ENCODE results near the gene LCE3B.

The LCE3B gene

GRCh38 chr1:152654110-152654509 lies 40.5 kb downstream of the LCE3B start:
- Histone ChIP-seq H3K4me1 (ENCODE audit: control insufficient read depth in 2 of 2, insufficient read depth in 2 of 2, low read length in 2 of 2) (no peaks in the 10 kb centered on the region), H3K9me3 (ENCODE audit: control insufficient read depth in 2 of 2, low read length in 2 of 2) (no peaks in the 10 kb centered on the region), H3K4me3 (ENCODE audit: low read length in 2 of 2) (no peak overlapping the region), H3K36me3 (ENCODE audit: control insufficient read depth in 2 of 2, insufficient read depth in 2 of 2, low read length in 2 of 2) (no peaks in the 10 kb centered on the region), H3K9ac (ENCODE audit: low read depth in 1 of 2, low read length in 2 of 2) (no peak overlapping the region), H3K27ac (ENCODE audit: low read depth in 2 of 2, low read length in 2 of 2) (no peak overlapping the region), H3K27me3 (ENCODE audit: control insufficient read depth in 2 of 2, insufficient read depth in 2 of 2, low read length in 2 of 2) (no peaks in the 10 kb centered on the region)

GRCh38 chr1:152656459-152656858 lies 42.8 kb downstream of the LCE3B start:
- Histone ChIP-seq H3K9me3 (ENCODE audit: control insufficient read depth in 2 of 2, low read length in 2 of 2) (no peaks in the 10 kb centered on the region), H3K9ac (ENCODE audit: low read depth in 1 of 2, low read length in 2 of 2) (no peak overlapping the region), H3K4me3 (ENCODE audit: low read length in 2 of 2) (no peak overlapping the region), H3K27ac (ENCODE audit: low read depth in 2 of 2, low read length in 2 of 2) (no peak overlapping the region), H3K36me3 (ENCODE audit: control insufficient read depth in 2 of 2, insufficient read depth in 2 of 2, low read length in 2 of 2) (no peaks in the 10 kb centered on the region), H3K27me3 (ENCODE audit: control insufficient read depth in 2 of 2, insufficient read depth in 2 of 2, low read length in 2 of 2) (no peaks in the 10 kb centered on the region), H3K4me1 (ENCODE audit: control insufficient read depth in 2 of 2, insufficient read depth in 2 of 2, low read length in 2 of 2) (no peaks in the 10 kb centered on the region)

- Histone ChIP-seq H3K4me1 (ENCODE audit: control insufficient read depth in 2 of 2, insufficient read depth in 2 of 2, low read length in 2 of 2) (no peaks in the 10 kb centered on the region), H3K9me3 (ENCODE audit: control insufficient read depth in 2 of 2, low read length in 2 of 2) (no peaks in the 10 kb centered on the region)
These were observed 44.1 kb downstream of the LCE3B start for GRCh38 chr1:152657677-152658076.

DNA sequence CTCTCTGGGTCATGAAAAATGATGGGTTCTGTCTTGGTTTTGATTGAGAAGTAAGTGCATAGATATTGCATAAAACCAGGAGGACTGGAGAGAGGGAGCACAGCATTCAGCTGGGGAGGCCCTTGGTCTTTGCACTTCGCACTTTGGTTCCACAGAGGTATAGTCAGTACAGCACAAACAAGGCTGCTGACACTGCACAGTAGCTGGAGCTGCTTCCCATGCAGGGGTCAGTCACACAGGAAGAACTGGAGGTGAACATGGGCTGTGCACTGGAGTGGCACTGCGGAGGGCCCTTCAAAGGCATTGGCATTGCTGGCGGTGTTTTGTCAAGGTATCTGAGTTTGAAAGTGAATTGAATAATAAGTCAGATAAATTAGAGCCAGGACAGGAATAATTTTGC lies 45.0 kb downstream of the LCE3B start:
- Histone ChIP-seq H3K36me3 (ENCODE audit: control insufficient read depth in 2 of 2, insufficient read depth in 2 of 2, low read length in 2 of 2) (no peaks in the 10 kb centered on the region), H3K9me3 (ENCODE audit: control insufficient read depth in 2 of 2, low read length in 2 of 2) (no peaks in the 10 kb centered on the region), H3K27ac (ENCODE audit: low read depth in 2 of 2, low read length in 2 of 2) (no peak overlapping the region), H3K4me1 (ENCODE audit: control insufficient read depth in 2 of 2, insufficient read depth in 2 of 2, low read length in 2 of 2) (no peaks in the 10 kb centered on the region), H3K4me3 (ENCODE audit: low read length in 2 of 2) (no peak overlapping the region), H3K9ac (ENCODE audit: low read depth in 1 of 2, low read length in 2 of 2) (no peak overlapping the region), H3K27me3 (ENCODE audit: control insufficient read depth in 2 of 2, insufficient read depth in 2 of 2, low read length in 2 of 2) (peaks cover 0 to 3% of the 10 kb centered on the region in 2 donors)

More at GRCh38 chr1:152657677-152658076, 44.1 kb downstream of the LCE3B start:
- H3K4me3 ChIP-seq (ENCODE audit: low read length in 2 of 2) = no peak overlapping the region
- H3K27me3 ChIP-seq (ENCODE audit: control insufficient read depth in 2 of 2, insufficient read depth in 2 of 2, low read length in 2 of 2) = peaks cover 0 to under 1% of the 10 kb centered on the region in 2 donors
- no peak overlapping the region for H3K27ac ChIP-seq (ENCODE audit: low read depth in 2 of 2, low read length in 2 of 2)
- no peak overlapping the region for H3K9ac ChIP-seq (ENCODE audit: low read depth in 1 of 2, low read length in 2 of 2)
- no peaks in the 10 kb centered on the region for H3K36me3 ChIP-seq (ENCODE audit: control insufficient read depth in 2 of 2, insufficient read depth in 2 of 2, low read length in 2 of 2)

DNA sequence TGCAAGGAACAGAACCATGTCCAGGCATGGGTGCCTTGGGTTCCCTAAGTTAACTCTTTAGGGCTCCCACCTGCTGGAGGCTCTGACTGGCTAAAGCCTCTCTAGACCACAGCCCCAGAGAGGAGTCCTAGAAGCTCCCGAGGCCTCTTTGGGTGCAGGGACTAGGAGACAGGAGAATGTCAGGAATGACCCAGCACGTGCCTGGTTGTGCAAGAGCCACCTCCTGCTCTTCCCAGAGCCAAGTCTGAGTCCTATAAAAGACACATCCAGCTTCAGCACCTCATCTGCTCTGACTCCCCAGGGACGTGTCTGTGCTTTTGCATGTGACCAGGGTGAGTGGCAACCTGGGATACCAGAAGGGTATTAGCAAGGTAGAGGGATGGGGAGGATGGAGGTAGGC lies 49.5 kb downstream of the LCE3B start, which contains the start of gene LCE2D:
Gene LCE2D, plus strand, starts transcription at position 283 of the 400 bp plus-strand sequence. CDS start 726 bp downstream, outside the sequence.
- Histone ChIP-seq H3K4me1 (ENCODE audit: control insufficient read depth in 2 of 2, insufficient read depth in 2 of 2, low read length in 2 of 2) (no peaks in the 10 kb centered on the region), H3K9ac (ENCODE audit: low read depth in 1 of 2, low read length in 2 of 2) (no peak within 1 kb of the TSS), H3K9me3 (ENCODE audit: control insufficient read depth in 2 of 2, low read length in 2 of 2) (no peaks in the 10 kb centered on the region), H3K36me3 (ENCODE audit: control insufficient read depth in 2 of 2, insufficient read depth in 2 of 2, low read length in 2 of 2) (no peaks in the 10 kb centered on the region), H3K4me3 (ENCODE audit: low read length in 2 of 2) (no peak within 1 kb of the TSS), H3K27ac (ENCODE audit: low read depth in 2 of 2, low read length in 2 of 2) (no peak within 1 kb of the TSS), H3K27me3 (ENCODE audit: control insufficient read depth in 2 of 2, insufficient read depth in 2 of 2, low read length in 2 of 2) (peaks cover 0 to 3% of the 10 kb centered on the region in 2 donors)

Data from mucosa of rectum (tissue), 2 donors.